Measurements from ENCODE around the gene MRM3. TPM values are rescaled to one million over a fixed set of nuclear protein-coding genes. Genes with fewer than 3 reads are reported as not detected.

The MRM3 gene
- total RNA-seq, 1 donor from 2014 or later: 10.4 TPM

GRCh38 chr17:799261-799660, 17.1 kb downstream of the MRM3 start:
- Mint-ChIP-seq H3K36me3 (ENCODE audit: unreplicated experiment) (peaks cover 32% of the 10 kb centered on the region), H3K9me3 (ENCODE audit: unreplicated experiment) (no peaks in the 10 kb centered on the region), H3K27me3 (ENCODE audit: unreplicated experiment) (no peaks in the 10 kb centered on the region), H3K27ac (ENCODE audit: unreplicated experiment) (no peak overlapping the region), H3K4me1 (ENCODE audit: unreplicated experiment) (peaks cover 37% of the 10 kb centered on the region), H3K4me3 (ENCODE audit: unreplicated experiment) (no peak overlapping the region)
- no peak for DNase-seq (ENCODE audit: extremely low spot score, unreplicated experiment)
- no peak for TF ChIP-seq CTCF (IDR thresholded peaks at IDR 0.05)

GRCh38 chr17:800446-801242, 18.5 kb downstream of the MRM3 start:
- DNase-seq (ENCODE audit: extremely low spot score, unreplicated experiment): no peak
- Mint-ChIP-seq H3K27ac (ENCODE audit: unreplicated experiment) (no peak overlapping the region), H3K4me3 (ENCODE audit: unreplicated experiment) (no peak overlapping the region), H3K27me3 (ENCODE audit: unreplicated experiment) (no peaks in the 10 kb centered on the region), H3K36me3 (ENCODE audit: unreplicated experiment) (peaks cover 32% of the 10 kb centered on the region), H3K4me1 (ENCODE audit: unreplicated experiment) (peaks cover 25% of the 10 kb centered on the region), H3K9me3 (ENCODE audit: unreplicated experiment) (no peaks in the 10 kb centered on the region)
- TF ChIP-seq CTCF (IDR thresholded peaks at IDR 0.05): no peak

GRCh38 chr17:801660-802059, 19.5 kb downstream of the MRM3 start:
- Mint-ChIP-seq H3K4me1 (ENCODE audit: unreplicated experiment) (peaks cover 19% of the 10 kb centered on the region), H3K9me3 (ENCODE audit: unreplicated experiment) (no peaks in the 10 kb centered on the region), H3K27me3 (ENCODE audit: unreplicated experiment) (no peaks in the 10 kb centered on the region), H3K4me3 (ENCODE audit: unreplicated experiment) (no peak overlapping the region), H3K27ac (ENCODE audit: unreplicated experiment) (peak overlapping the region; percentile 47), H3K36me3 (ENCODE audit: unreplicated experiment) (peaks cover 28% of the 10 kb centered on the region)
- DNase-seq (ENCODE audit: extremely low spot score, unreplicated experiment): no peak
- no peak for TF ChIP-seq CTCF (IDR thresholded peaks at IDR 0.05)

GRCh38 chr17:802481-802880, 20.3 kb downstream of the MRM3 start:
- no peak overlapping the region for H3K4me3 Mint-ChIP-seq (ENCODE audit: unreplicated experiment)
- H3K27ac Mint-ChIP-seq (ENCODE audit: unreplicated experiment): no peak overlapping the region
- DNase-seq (ENCODE audit: extremely low spot score, unreplicated experiment): no peak
- peaks cover 22% of the 10 kb centered on the region for H3K36me3 Mint-ChIP-seq (ENCODE audit: unreplicated experiment)
- H3K9me3 Mint-ChIP-seq (ENCODE audit: unreplicated experiment): no peaks in the 10 kb centered on the region
- peaks cover 18% of the 10 kb centered on the region for H3K4me1 Mint-ChIP-seq (ENCODE audit: unreplicated experiment)
- H3K27me3 Mint-ChIP-seq (ENCODE audit: unreplicated experiment): no peaks in the 10 kb centered on the region
- TF ChIP-seq CTCF (IDR thresholded peaks at IDR 0.05): no peak

- Mint-ChIP-seq H3K4me1 (ENCODE audit: unreplicated experiment) (peaks cover 18% of the 10 kb centered on the region), H3K36me3 (ENCODE audit: unreplicated experiment) (peaks cover 22% of the 10 kb centered on the region), H3K9me3 (ENCODE audit: unreplicated experiment) (no peaks in the 10 kb centered on the region), H3K27me3 (ENCODE audit: unreplicated experiment) (no peaks in the 10 kb centered on the region), H3K27ac (ENCODE audit: unreplicated experiment) (no peak overlapping the region), H3K4me3 (ENCODE audit: unreplicated experiment) (no peak overlapping the region)
- no peak for DNase-seq (ENCODE audit: extremely low spot score, unreplicated experiment)
- TF ChIP-seq CTCF (IDR thresholded peaks at IDR 0.05): no peak
Measured at GRCh38 chr17:802901-803881, 21.0 kb downstream of the MRM3 start.
